ENCODE data around the gene HDDC2. TPM values are rescaled to one million over a fixed set of nuclear protein-coding genes. Genes with fewer than 3 reads are reported as not detected.

HDDC2 gene
- total RNA-seq, 2 experiments from 2014 or later: 19.4 to 21.6 TPM

GRCh38 chr6:125268765-125269164 lies 33.0 kb downstream of the HDDC2 start:
- ATAC-seq (ENCODE audit: poor library complexity): no peak
- Mint-ChIP-seq H3K36me3 (ENCODE audit: low read depth) (peaks cover 29% of the 10 kb centered on the region), H3K27ac (no peak overlapping the region), H3K4me3 (no peak overlapping the region), H3K4me1 (ENCODE audit: low read depth) (no peaks in the 10 kb centered on the region), H3K27me3 (no peaks in the 10 kb centered on the region), H3K9me3 (no peaks in the 10 kb centered on the region)
- no peak overlapping the region for H3K27ac ChIP-seq (ENCODE audit: low read depth in 1 of 2, low read length in 2 of 2)
- DNase-seq: no peak
- intact Hi-C loops (cut with DNase I, micrococcal nuclease): no loop called here
- H3K27me3 ChIP-seq (ENCODE audit: control insufficient read depth in 1 of 2, insufficient read depth in 2 of 2, low read length in 2 of 2): no peaks in the 10 kb centered on the region
- no peak overlapping the region for H3K4me3 ChIP-seq (ENCODE audit: low read length)
- CTCF ChIA-PET: no interaction called here
- POLR2A ChIA-PET: no interaction called here
- no peaks in the 10 kb centered on the region for H3K4me1 ChIP-seq (ENCODE audit: insufficient read depth, low read length)
- H3K36me3 ChIP-seq (ENCODE audit: insufficient read depth, low read length): peaks cover 8% of the 10 kb centered on the region
- no peak for TF ChIP-seq CTCF (IDR thresholded peaks at IDR 0.05)
- no peaks in the 10 kb centered on the region for H3K9me3 ChIP-seq (ENCODE audit: control insufficient read depth in 1 of 2, insufficient read depth in 1 of 2, low read length in 2 of 2)

GRCh38 chr6:125267806-125268523 lies 33.8 kb downstream of the HDDC2 start:
- Histone ChIP-seq H3K4me3 (ENCODE audit: low read length) (no peak overlapping the region), H3K27ac (ENCODE audit: low read depth in 1 of 2, low read length in 2 of 2) (no peak overlapping the region), H3K36me3 (ENCODE audit: insufficient read depth, low read length) (peaks cover 3% of the 10 kb centered on the region), H3K9me3 (ENCODE audit: control insufficient read depth in 1 of 2, insufficient read depth in 1 of 2, low read length in 2 of 2) (no peaks in the 10 kb centered on the region), H3K4me1 (ENCODE audit: insufficient read depth, low read length) (no peaks in the 10 kb centered on the region), H3K27me3 (ENCODE audit: control insufficient read depth in 1 of 2, insufficient read depth in 2 of 2, low read length in 2 of 2) (no peaks in the 10 kb centered on the region)
- Mint-ChIP-seq H3K27ac (no peak overlapping the region), H3K36me3 (ENCODE audit: low read depth) (peaks cover 21% of the 10 kb centered on the region), H3K27me3 (no peaks in the 10 kb centered on the region), H3K4me1 (ENCODE audit: low read depth) (no peaks in the 10 kb centered on the region), H3K9me3 (no peaks in the 10 kb centered on the region), H3K4me3 (no peak overlapping the region)
- no peak for TF ChIP-seq CTCF (IDR thresholded peaks at IDR 0.05)
- intact Hi-C loops (cut with DNase I, micrococcal nuclease): no loop called here
- DNase-seq: no peak
- ATAC-seq (ENCODE audit: poor library complexity): no peak
- ChIA-PET CTCF (no interaction called here), POLR2A (no interaction called here)

GRCh38 chr6:125264476-125264875 lies 37.3 kb downstream of the HDDC2 start:
- Mint-ChIP-seq H3K4me3 (no peak overlapping the region), H3K27ac (no peak overlapping the region), H3K9me3 (no peaks in the 10 kb centered on the region), H3K4me1 (ENCODE audit: low read depth) (no peaks in the 10 kb centered on the region), H3K27me3 (no peaks in the 10 kb centered on the region), H3K36me3 (ENCODE audit: low read depth) (no peaks in the 10 kb centered on the region)
- H3K27ac ChIP-seq (ENCODE audit: low read depth in 1 of 2, low read length in 2 of 2): no peak overlapping the region
- TF ChIP-seq CTCF (IDR thresholded peaks at IDR 0.05): no peak
- H3K27me3 ChIP-seq (ENCODE audit: control insufficient read depth in 1 of 2, insufficient read depth in 2 of 2, low read length in 2 of 2): no peaks in the 10 kb centered on the region
- no peaks in the 10 kb centered on the region for H3K4me1 ChIP-seq (ENCODE audit: insufficient read depth, low read length)
- POLR2A ChIA-PET: no interaction called here
- ATAC-seq (ENCODE audit: poor library complexity) (no peak), DNase-seq (peak in 1 of 14 experiments; percentile 10)
- CTCF ChIA-PET: no interaction called here
- no peak overlapping the region for H3K4me3 ChIP-seq (ENCODE audit: low read length)
- intact Hi-C loops (cut with DNase I, micrococcal nuclease): no loop called here
- no peaks in the 10 kb centered on the region for H3K36me3 ChIP-seq (ENCODE audit: insufficient read depth, low read length)
- no peaks in the 10 kb centered on the region for H3K9me3 ChIP-seq (ENCODE audit: control insufficient read depth in 1 of 2, insufficient read depth in 1 of 2, low read length in 2 of 2)

Measured in CD4-positive, alpha-beta T cell (primary cell).